C4-2B (cell line): ENCODE measurements around the gene PRICKLE4.

Experiments used
- CTCF ChIP-seq: fragments of 450-650 bp; conservative IDR thresholded peaks from 2 replicates; pipeline ENCODE4 v1.5.1; 2017; ENCODE audit warnings: mild to moderate bottlenecking
- ZFX ChIP-seq: fragments of 450-650 bp; IDR thresholded peaks from 2 replicates; pipeline ENCODE4 v1.6.1; 2017

- TF ChIP-seq CTCF (no peak), ZFX (no peak)
Measured at GRCh38 chr6:41741625-41742490, 38.7 kb upstream of the PRICKLE4 start.
